OCI-LY3 (cell line): ENCODE results near the gene FABP6.

Source experiments
- H2AFZ ChIP-seq: fragments of 200-600, 300-600 bp; shearing (Covaris generic); 2 replicates; pipeline ENCODE4 v1.6.0; 2014; ENCODE audit warnings: antibody characterized with exemption, low read depth, low read length
- H3K27ac ChIP-seq: fragments of 200-600, 300-600 bp; sonication (generic); 2 replicates; pipeline ENCODE4 v1.5.1; 2014; ENCODE audit warnings: mild to moderate bottlenecking, low read length, moderate library complexity, mixed read lengths
- H3K27me3 ChIP-seq: fragments of 200-600, 300-600 bp; sonication (generic); 2 replicates; pipeline ENCODE4 v1.6.1; 2014; ENCODE audit warnings: low read depth, low read length, mixed read lengths
- H3K36me3 ChIP-seq: fragments of 200-600, 300-600 bp; sonication (generic); replicated peaks from 2 replicates; pipeline ENCODE3; 2014; ENCODE audit warnings: low read depth, low read length, mixed read lengths
- H3K4me1 ChIP-seq: fragments of 300-600, 200-600 bp; sonication (generic); 2 replicates; pipeline ENCODE4 v1.6.1; 2014; ENCODE audit warnings: low read length, mixed read lengths
- H3K4me2 ChIP-seq: fragments of 200-600, 300-600 bp; sonication (generic); 2 replicates; pipeline ENCODE4 v1.6.1; 2014; ENCODE audit warnings: low read length, mixed read lengths
- H3K4me3 ChIP-seq: fragments of 300-600, 200-600 bp; sonication (generic); 2 replicates; pipeline ENCODE4 v1.5.1; 2014; ENCODE audit warnings: antibody characterized with exemption, mild to moderate bottlenecking, low read length, moderate library complexity
- H3K79me2 ChIP-seq: fragments of 300-600, 200-600 bp; shearing (Covaris generic); 2 replicates; pipeline ENCODE4 v1.6.1; 2014; ENCODE audit warnings: mild to moderate bottlenecking, low read length, mixed read lengths
- H3K9ac ChIP-seq: fragments of 300-600, 200-600 bp; shearing (Covaris generic); 2 replicates; pipeline ENCODE4 v1.6.0; 2014; ENCODE audit warnings: mild to moderate bottlenecking, low read length, moderate library complexity
- H3K9me3 ChIP-seq: fragments of 200-600, 300-600 bp; shearing (Covaris generic); 2 replicates; pipeline ENCODE4 v1.6.1; 2014; ENCODE audit warnings: low read length, mixed read lengths; ENCODE audit not compliant: insufficient read depth
- H4K20me1 ChIP-seq: fragments of 200-600, 300-600 bp; sonication (generic); 2 replicates; pipeline ENCODE4 v1.6.1; 2016; ENCODE audit warnings: low read length, mixed read lengths; ENCODE audit not compliant: insufficient read depth
- EZH2phosphoT487 ChIP-seq: fragments of 200-600 bp; shearing (Covaris generic); IDR thresholded peaks from 2 replicates; pipeline ENCODE4 v1.6.1; 2018; ENCODE audit warnings: antibody characterized with exemption, mixed run types, low read depth
- TF ChIP-seq, protein P1 (sequence below): fragments of 200-600, 300-600 bp; sonication (generic); IDR thresholded peaks from 2 replicates; pipeline ENCODE4 v1.5.1; 2014; ENCODE audit warnings: antibody characterized with exemption, low read length, low read depth

The FABP6 gene

DNA sequence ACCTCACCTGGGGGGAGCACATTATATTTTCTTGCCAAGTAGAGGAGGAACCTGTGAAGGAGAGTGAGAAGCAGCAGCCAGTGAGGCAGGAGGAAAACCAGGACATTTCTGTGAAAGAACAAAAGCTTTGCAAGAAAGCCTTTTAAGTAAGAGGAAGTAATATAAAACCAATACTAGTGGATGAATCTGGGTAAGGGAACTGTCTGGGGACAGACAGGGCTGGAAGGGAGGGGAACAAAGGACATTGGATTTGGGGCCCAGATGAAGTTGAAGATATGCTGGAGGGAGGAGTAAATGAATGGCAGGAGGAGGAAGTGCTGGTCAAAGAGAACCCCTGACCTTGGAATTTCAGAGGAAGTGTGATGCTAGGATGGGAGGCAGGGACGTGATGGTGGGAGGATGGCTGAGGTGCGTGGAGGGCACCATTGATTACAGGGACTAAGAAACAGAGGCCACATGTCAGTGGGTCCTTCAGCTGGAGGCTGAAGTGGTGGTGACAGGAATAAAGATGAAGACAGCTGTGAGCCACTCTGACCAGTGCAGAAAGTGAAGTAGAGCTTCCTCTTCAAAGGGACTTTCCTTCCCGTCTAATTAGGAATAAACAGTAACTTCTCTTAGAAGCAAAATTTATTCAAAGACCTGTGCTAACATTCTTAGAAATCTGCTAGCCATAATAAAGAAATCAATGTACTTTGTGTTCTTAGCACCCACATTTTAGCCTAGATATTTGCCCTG is 43.5 kb upstream of the FABP6 start:
- peak overlapping the region; percentile 50; the same call in 1 of the 2 replicates for H3K27ac ChIP-seq
- H4K20me1 ChIP-seq = no peaks in the 10 kb centered on the region
- no peaks in the 10 kb centered on the region for H3K36me3 ChIP-seq
- no peaks in the 10 kb centered on the region for H3K79me2 ChIP-seq
- H3K4me1 ChIP-seq = peaks cover 27% of the 10 kb centered on the region
- peak overlapping the region; percentile 55 for H3K4me2 ChIP-seq
- peak overlapping the region; percentile 68; the same call in 1 of the 2 replicates for H2AFZ ChIP-seq
- H3K9ac ChIP-seq = peak overlapping the region; percentile 28; the same call in 1 of the 2 replicates
- no peak overlapping the region for H3K4me3 ChIP-seq
- H3K9me3 ChIP-seq = no peaks in the 10 kb centered on the region
- H3K27me3 ChIP-seq = no peaks in the 10 kb centered on the region
- TF ChIP-seq, protein P1, sequence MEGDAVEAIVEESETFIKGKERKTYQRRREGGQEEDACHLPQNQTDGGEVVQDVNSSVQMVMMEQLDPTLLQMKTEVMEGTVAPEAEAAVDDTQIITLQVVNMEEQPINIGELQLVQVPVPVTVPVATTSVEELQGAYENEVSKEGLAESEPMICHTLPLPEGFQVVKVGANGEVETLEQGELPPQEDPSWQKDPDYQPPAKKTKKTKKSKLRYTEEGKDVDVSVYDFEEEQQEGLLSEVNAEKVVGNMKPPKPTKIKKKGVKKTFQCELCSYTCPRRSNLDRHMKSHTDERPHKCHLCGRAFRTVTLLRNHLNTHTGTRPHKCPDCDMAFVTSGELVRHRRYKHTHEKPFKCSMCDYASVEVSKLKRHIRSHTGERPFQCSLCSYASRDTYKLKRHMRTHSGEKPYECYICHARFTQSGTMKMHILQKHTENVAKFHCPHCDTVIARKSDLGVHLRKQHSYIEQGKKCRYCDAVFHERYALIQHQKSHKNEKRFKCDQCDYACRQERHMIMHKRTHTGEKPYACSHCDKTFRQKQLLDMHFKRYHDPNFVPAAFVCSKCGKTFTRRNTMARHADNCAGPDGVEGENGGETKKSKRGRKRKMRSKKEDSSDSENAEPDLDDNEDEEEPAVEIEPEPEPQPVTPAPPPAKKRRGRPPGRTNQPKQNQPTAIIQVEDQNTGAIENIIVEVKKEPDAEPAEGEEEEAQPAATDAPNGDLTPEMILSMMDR = no peak
- no peak for TF ChIP-seq EZH2phosphoT487

DNA sequence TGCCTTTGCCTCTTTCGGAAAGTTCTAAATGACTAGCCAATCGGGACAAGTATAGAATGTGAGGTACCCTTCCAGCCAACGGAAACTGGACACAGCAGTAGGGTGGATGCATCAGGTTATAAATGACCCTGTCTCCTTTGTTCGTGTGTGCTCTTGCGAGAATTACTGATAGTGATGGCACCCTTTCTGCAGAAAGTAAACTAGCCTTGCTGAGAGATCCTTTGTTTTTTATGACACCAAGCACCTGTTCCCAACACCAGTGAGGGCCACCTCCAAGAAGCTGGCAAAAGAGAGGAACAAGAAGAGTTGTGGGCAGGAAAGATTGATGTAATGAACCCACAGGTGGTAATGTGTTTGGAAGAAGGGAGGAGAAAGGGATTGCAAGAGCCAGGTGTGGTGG is 42.8 kb upstream of the FABP6 start:
- no peak overlapping the region for H2AFZ ChIP-seq

DNA sequence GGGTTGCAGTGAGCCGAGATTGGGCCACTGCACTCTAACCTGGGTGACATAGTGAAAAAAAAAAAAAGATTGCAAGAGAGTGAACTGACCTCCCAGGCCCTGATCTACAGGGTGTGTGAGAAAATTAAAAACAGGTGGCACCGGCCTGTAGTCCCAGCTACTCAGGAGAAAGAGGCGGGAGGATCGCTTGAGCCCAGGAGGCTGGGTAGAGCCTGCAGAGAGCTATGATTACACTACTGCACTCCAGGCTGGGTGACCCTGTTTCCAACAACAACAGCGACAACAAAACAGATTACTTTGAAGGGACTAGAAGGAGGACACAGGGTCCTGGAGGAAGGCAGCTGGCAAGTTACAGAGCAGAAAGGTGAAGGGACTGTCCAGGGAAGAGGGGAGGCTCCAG is 42.2 kb upstream of the FABP6 start:
- no peaks in the 10 kb centered on the region for H3K79me2 ChIP-seq
- H3K4me1 ChIP-seq = peaks cover 14% of the 10 kb centered on the region
- no peaks in the 10 kb centered on the region for H3K27me3 ChIP-seq
- H3K9me3 ChIP-seq = no peaks in the 10 kb centered on the region
- no peak overlapping the region for H3K27ac ChIP-seq
- H3K4me2 ChIP-seq = no peak overlapping the region
- no peaks in the 10 kb centered on the region for H4K20me1 ChIP-seq
- no peak overlapping the region for H2AFZ ChIP-seq
- TF ChIP-seq, protein P1 = no peak
- no peak for TF ChIP-seq EZH2phosphoT487
- no peak overlapping the region for H3K4me3 ChIP-seq
- H3K36me3 ChIP-seq = no peaks in the 10 kb centered on the region
- H3K9ac ChIP-seq = no peak overlapping the region

More for the DNA sequence above, 42.8 kb upstream of the FABP6 start:
- H3K27me3 ChIP-seq = no peaks in the 10 kb centered on the region
- H3K9ac ChIP-seq = no peak overlapping the region
- H3K9me3 ChIP-seq = no peaks in the 10 kb centered on the region
- no peak overlapping the region for H3K4me3 ChIP-seq
- H3K79me2 ChIP-seq = no peaks in the 10 kb centered on the region
- H3K4me1 ChIP-seq = peaks cover 20% of the 10 kb centered on the region
- H3K27ac ChIP-seq = no peak overlapping the region
- H3K4me2 ChIP-seq = 0 out of 2 replicates have a peak overlapping the region, but pooled peaks have one; percentile 55
- TF ChIP-seq EZH2phosphoT487 = no peak
- TF ChIP-seq, protein P1 = no peak
- H4K20me1 ChIP-seq = no peaks in the 10 kb centered on the region
- no peaks in the 10 kb centered on the region for H3K36me3 ChIP-seq

DNA sequence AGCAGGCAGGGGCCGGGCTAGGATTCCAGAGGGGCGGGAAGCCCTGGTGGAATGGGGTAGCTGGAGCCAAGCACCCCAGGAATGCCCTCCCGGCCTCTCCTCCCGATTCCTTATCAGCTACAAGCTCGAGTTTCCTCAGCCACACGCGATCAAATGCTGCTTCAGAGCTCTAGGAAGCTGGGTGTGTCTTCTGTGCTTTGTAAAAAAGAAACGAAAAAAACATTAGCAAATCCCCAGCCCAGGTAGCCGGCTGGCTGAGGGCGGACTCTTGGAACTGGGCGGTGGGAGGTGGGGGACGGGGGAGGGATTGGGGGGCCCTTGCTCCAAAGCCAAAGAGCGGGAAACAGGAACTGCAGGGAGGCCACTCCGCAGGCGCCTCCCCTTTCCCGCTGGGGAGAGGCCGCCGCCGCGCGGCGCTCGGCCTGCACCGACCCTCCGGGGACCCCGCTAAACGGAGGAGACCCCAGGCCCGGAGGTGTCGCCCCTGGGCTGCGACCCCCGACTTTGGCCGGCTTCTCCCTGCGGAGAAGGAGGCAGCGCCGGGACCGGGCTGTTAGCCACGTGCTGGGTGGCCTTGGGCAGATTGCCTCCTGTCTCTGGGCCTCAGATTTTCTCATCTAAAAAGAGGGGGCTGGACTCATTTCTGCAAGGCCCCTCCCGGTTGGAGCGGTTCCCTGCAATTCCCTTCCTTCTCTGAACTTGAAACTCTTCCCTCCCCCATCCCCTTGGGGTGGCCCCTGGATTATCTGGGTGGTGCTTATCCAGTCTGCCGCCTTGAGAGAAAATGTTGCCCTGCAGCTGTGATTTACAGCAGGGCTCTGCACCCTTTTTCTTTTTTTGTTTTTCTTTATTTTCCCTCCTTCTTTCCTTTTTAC is 40.9 kb upstream of the FABP6 start:
- no peaks in the 10 kb centered on the region for H3K79me2 ChIP-seq
- H2AFZ ChIP-seq = no peak overlapping the region
- H3K9ac ChIP-seq = no peak overlapping the region
- peaks cover 11% of the 10 kb centered on the region for H3K4me1 ChIP-seq
- no peaks in the 10 kb centered on the region for H3K27me3 ChIP-seq
- no peak overlapping the region for H3K4me2 ChIP-seq
- no peak overlapping the region for H3K4me3 ChIP-seq
- H3K9me3 ChIP-seq = no peaks in the 10 kb centered on the region
- no peak overlapping the region for H3K27ac ChIP-seq
- no peaks in the 10 kb centered on the region for H4K20me1 ChIP-seq
- no peak for TF ChIP-seq EZH2phosphoT487
- TF ChIP-seq, protein P1 = no peak
- no peaks in the 10 kb centered on the region for H3K36me3 ChIP-seq
